SK-N-SH treated with all-trans-retinoic acid at 6 μM for 48 hours (cell line): Measurements from ENCODE around the gene IARS2.

Experiments
- CREB5 ChIP-seq: fragments of 250-450 bp; sonication (Bioruptor Pico); IDR thresholded peaks from 2 replicates; pipeline ENCODE4 v1.5.1; 2020; ENCODE audit warnings: low read depth, mild to moderate bottlenecking, moderate library complexity
- OSR1 ChIP-seq: fragments of 250-450 bp; sonication (Bioruptor Pico); IDR thresholded peaks from 2 replicates; pipeline ENCODE4 v1.8.0; 2022; ENCODE audit warnings: moderate library complexity, mild to moderate bottlenecking, inconsistent platforms
- PATZ1 ChIP-seq: fragments of 250-450 bp; sonication (Bioruptor Pico); IDR thresholded peaks from 2 replicates; pipeline ENCODE4 v1.8.0; 2020; ENCODE audit warnings: mild to moderate bottlenecking, moderate library complexity, borderline replicate concordance
- POU6F1 ChIP-seq: fragments of 250-450 bp; sonication (Bioruptor Pico); IDR thresholded peaks from 2 replicates; pipeline ENCODE4 v1.8.0; 2021; ENCODE audit warnings: low read depth, mild to moderate bottlenecking, moderate library complexity, borderline replicate concordance
- RARB ChIP-seq: fragments of 250-450 bp; sonication (Bioruptor Pico); IDR thresholded peaks from 2 replicates; pipeline ENCODE4 v1.8.0; 2021; ENCODE audit warnings: mild to moderate bottlenecking, moderate library complexity
- TCF4 ChIP-seq: fragments of 250-450 bp; sonication (Bioruptor Pico); IDR thresholded peaks from 2 replicates; pipeline ENCODE4 v1.8.0; 2021; ENCODE audit warnings: mild to moderate bottlenecking, moderate library complexity, borderline replicate concordance
- TSHZ2 ChIP-seq: fragments of 250-450 bp; sonication (Bioruptor Pico); IDR thresholded peaks from 2 replicates; pipeline ENCODE4 v1.5.0; 2020; ENCODE audit warnings: mild to moderate bottlenecking, moderate library complexity
- ZFP3 ChIP-seq: fragments of 250-450 bp; sonication (Bioruptor Pico); IDR thresholded peaks from 2 replicates; pipeline ENCODE4 v1.5.0; 2020; ENCODE audit warnings: mild to moderate bottlenecking, moderate library complexity
- ZNF565 ChIP-seq: fragments of 450-650 bp; formaldehyde crosslinking; conservative IDR thresholded peaks from 2 replicates; pipeline ENCODE4 v1.5.0; 2020; ENCODE audit warnings: low read depth, mild to moderate bottlenecking, moderate library complexity

- TF ChIP-seq ZNF565 (CRISPR knock-in tag): no peak
- TF ChIP-seq OSR1 (CRISPR knock-in tag): no peak
- TF ChIP-seq TSHZ2: no peak
- no peak for TF ChIP-seq POU6F1 (CRISPR knock-in tag)
- no peak for TF ChIP-seq ZFP3
- TF ChIP-seq RARB: no peak
- TF ChIP-seq PATZ1 (CRISPR knock-in tag): no peak
- no peak for TF ChIP-seq TCF4 (CRISPR knock-in tag)
- TF ChIP-seq CREB5 (CRISPR knock-in tag): no peak
Measured at GRCh38 chr1:220184506-220184905, 90.6 kb downstream of the IARS2 start.
